CD4-positive, alpha-beta T cell (primary cell): ENCODE data around the gene PGR. TPM values are rescaled to one million over a fixed set of nuclear protein-coding genes. Genes with fewer than 3 reads are reported as not detected.

Experiments
- ATAC-seq: fragments of 200-7000 bp; cut with Tn5 transposase; one replicate; pipeline ENCODE4 v1.10.0; 2022; ENCODE audit warnings: mild to moderate bottlenecking; ENCODE audit not compliant: poor library complexity
- CTCF ChIA-PET: fragments of 350-600 bp; sonication (Branson Sonifier 250); formaldehyde crosslinking; loops from one replicate; lab custom pipeline; 2021; ENCODE audit warnings: antibody characterized with exemption, inconsistent platforms; lab: Charles Lee
- POLR2A ChIA-PET: fragments of 350-600 bp; sonication (Branson Sonifier 250); formaldehyde crosslinking; loops from one replicate; lab custom pipeline; 2021; ENCODE audit warnings: antibody characterized with exemption, inconsistent platforms; lab: Charles Lee
- DNase-seq, 14 experiments: peaks; one replicate each; pipeline ENCODE4 v3.0.0-alpha.2; 2013 to 2020; ENCODE audit warnings: mixed read lengths in 2 of 14
- H3K27ac ChIP-seq, 2 donors: one replicate each; pipeline versions ENCODE4 v1.5.1 to v1.7.0; 2013; ENCODE audit warnings: low read length in 2 of 2, low read depth in 1 of 2, mild to moderate bottlenecking in 1 of 2
- H3K27me3 ChIP-seq, 2 experiments: 1 replicate in 1 of 2; 2 replicates in 1 of 2; pipeline versions ENCODE4 v1.6.1 to v1.7.0; 2013; ENCODE audit warnings: low read length in 2 of 2, control low read depth in 1 of 2, mild to moderate bottlenecking in 1 of 2, moderate library complexity in 1 of 2; ENCODE audit not compliant: insufficient read depth in 2 of 2, control insufficient read depth in 1 of 2
- H3K36me3 ChIP-seq: one replicate; pipeline ENCODE4 v1.6.1; 2013; ENCODE audit warnings: low read length, control low read depth; ENCODE audit not compliant: insufficient read depth
- H3K4me1 ChIP-seq: one replicate; pipeline ENCODE4 v1.6.1; 2013; ENCODE audit warnings: low read length, control low read depth; ENCODE audit not compliant: insufficient read depth
- H3K4me3 ChIP-seq: one replicate; pipeline ENCODE4 v1.5.1; 2013; ENCODE audit warnings: mild to moderate bottlenecking, low read length, moderate library complexity
- H3K9me3 ChIP-seq, 2 experiments: 1 replicate in 1 of 2; 2 replicates in 1 of 2; pipeline versions ENCODE4 v1.6.1 to v1.7.0; 2013; ENCODE audit warnings: low read length in 2 of 2, mild to moderate bottlenecking in 2 of 2, control low read depth in 1 of 2, moderate library complexity in 1 of 2; ENCODE audit not compliant: control insufficient read depth in 1 of 2, insufficient read depth in 1 of 2
- H3K27ac Mint-ChIP-seq: one replicate; pipeline ENCODE4 v1.8.0; 2020; ENCODE audit warnings: mixed read lengths
- H3K27me3 Mint-ChIP-seq: one replicate; pipeline ENCODE4 v1.8.0; 2021; ENCODE audit warnings: mixed read lengths
- H3K36me3 Mint-ChIP-seq: one replicate; pipeline ENCODE4 v1.8.0; 2021; ENCODE audit warnings: low read depth, mixed read lengths
- H3K4me1 Mint-ChIP-seq: one replicate; pipeline ENCODE4 v1.8.0; 2021; ENCODE audit warnings: low read depth, mixed read lengths
- H3K4me3 Mint-ChIP-seq: one replicate; pipeline ENCODE4 v1.8.0; 2020; ENCODE audit warnings: mild to moderate bottlenecking, mixed read lengths
- H3K9me3 Mint-ChIP-seq: one replicate; pipeline ENCODE4 v1.8.0; 2020; ENCODE audit warnings: mixed read lengths
- intact Hi-C, 2 experiments: fragments of 100-400 bp; cut with DNase I in 1 of 2; cut with micrococcal nuclease in 1 of 2; formaldehyde crosslinking; loops; one replicate each; pipeline versions ENCODE4 v1.15.1 to v1.9.0; 2023 to 2025; cut with DNase I, micrococcal nuclease
- total RNA-seq, 174 experiments: library from RNA in 2 of 174; stranded (reverse) in 2 of 174; gene quantifications; one replicate each; pipeline ENCODE4 v1.2.3 and lab custom pipeline; 2021 to 2026
- TF ChIP-seq, protein P1 (sequence below): fragments of 200-600 bp; IDR thresholded peaks from one replicate; pipeline ENCODE4 v1.8.0; 2022; ENCODE audit warnings: antibody characterized with exemption, mild to moderate bottlenecking

Gene PGR
- total RNA-seq, 2 experiments from 2014 or later, result not detected

DNA sequence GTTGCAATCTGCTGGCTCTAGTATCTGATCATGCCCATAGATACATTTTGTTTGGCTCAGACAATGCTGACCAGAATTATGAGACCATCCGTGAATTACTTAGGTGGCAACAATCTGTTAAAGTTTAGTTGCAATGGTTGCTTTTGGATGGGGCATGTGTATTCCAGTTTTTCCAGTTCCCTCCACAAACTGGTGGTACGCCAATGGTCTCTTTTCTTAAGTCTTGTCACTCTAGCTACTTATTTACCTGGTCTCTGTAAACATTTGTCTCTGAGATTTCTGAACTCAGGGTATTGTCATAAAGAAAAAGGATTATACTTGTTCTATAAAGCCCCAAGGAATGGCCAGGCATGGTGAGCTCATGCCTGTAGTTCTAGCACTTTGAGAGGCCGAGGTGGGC, 65.9 kb downstream of the PGR start:
- POLR2A ChIA-PET, result no interaction called here
- Histone ChIP-seq H3K27me3 (no peaks in the 10 kb centered on the region), H3K4me3 (no peak overlapping the region), H3K4me1 (no peaks in the 10 kb centered on the region), H3K27ac (no peak overlapping the region), H3K9me3 (no peaks in the 10 kb centered on the region), H3K36me3 (no peaks in the 10 kb centered on the region)
- intact Hi-C loops, result no loop called here
- TF ChIP-seq, protein P1, sequence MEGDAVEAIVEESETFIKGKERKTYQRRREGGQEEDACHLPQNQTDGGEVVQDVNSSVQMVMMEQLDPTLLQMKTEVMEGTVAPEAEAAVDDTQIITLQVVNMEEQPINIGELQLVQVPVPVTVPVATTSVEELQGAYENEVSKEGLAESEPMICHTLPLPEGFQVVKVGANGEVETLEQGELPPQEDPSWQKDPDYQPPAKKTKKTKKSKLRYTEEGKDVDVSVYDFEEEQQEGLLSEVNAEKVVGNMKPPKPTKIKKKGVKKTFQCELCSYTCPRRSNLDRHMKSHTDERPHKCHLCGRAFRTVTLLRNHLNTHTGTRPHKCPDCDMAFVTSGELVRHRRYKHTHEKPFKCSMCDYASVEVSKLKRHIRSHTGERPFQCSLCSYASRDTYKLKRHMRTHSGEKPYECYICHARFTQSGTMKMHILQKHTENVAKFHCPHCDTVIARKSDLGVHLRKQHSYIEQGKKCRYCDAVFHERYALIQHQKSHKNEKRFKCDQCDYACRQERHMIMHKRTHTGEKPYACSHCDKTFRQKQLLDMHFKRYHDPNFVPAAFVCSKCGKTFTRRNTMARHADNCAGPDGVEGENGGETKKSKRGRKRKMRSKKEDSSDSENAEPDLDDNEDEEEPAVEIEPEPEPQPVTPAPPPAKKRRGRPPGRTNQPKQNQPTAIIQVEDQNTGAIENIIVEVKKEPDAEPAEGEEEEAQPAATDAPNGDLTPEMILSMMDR, result no peak
- CTCF ChIA-PET, result no interaction called here
- DNase-seq (no peak), ATAC-seq (no peak)
- no peak overlapping the region for H3K4me3 Mint-ChIP-seq
- no peaks in the 10 kb centered on the region for H3K4me1 Mint-ChIP-seq
- H3K9me3 Mint-ChIP-seq, result peaks cover 2% of the 10 kb centered on the region
- H3K27me3 Mint-ChIP-seq, result no peaks in the 10 kb centered on the region
- H3K27ac Mint-ChIP-seq, result no peak overlapping the region
- no peaks in the 10 kb centered on the region for H3K36me3 Mint-ChIP-seq

DNA sequence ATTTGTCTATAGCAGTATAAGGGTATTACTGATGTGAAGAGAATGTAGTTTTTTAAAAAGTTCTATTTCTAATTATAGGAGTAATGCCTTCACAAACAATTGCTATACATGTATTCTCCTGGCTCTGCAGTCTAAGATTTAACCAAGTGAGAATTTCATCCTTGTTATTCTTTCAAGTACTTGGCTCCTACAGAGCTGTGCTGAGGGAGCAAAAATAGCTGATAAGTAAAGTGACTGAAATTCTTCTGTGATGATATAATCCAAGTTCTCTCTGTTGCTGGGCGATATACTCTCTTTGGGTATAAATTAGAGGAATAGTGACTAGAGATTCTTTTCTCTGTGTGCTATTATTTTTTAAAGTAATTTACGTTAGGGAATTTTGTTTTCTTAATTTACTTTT, 68.0 kb downstream of the PGR start:
- H3K27me3 Mint-ChIP-seq, result no peaks in the 10 kb centered on the region
- H3K4me1 ChIP-seq, result no peaks in the 10 kb centered on the region
- H3K36me3 ChIP-seq, result no peaks in the 10 kb centered on the region
- no peaks in the 10 kb centered on the region for H3K4me1 Mint-ChIP-seq
- no peaks in the 10 kb centered on the region for H3K9me3 ChIP-seq
- H3K36me3 Mint-ChIP-seq, result no peaks in the 10 kb centered on the region
- DNase-seq (no peak), ATAC-seq (no peak)
- no peak overlapping the region for H3K4me3 ChIP-seq
- H3K27ac ChIP-seq, result no peak overlapping the region
- intact Hi-C loops, result no loop called here
- TF ChIP-seq, protein P1, result no peak
- H3K4me3 Mint-ChIP-seq, result no peak overlapping the region
- peaks cover 4% of the 10 kb centered on the region for H3K9me3 Mint-ChIP-seq
- no peak overlapping the region for H3K27ac Mint-ChIP-seq
- ChIA-PET CTCF (interaction anchor here (0.5 kb wide), 1 partner anchor 15 kb away, joined by 3 read pairs; no protein-coding TSS in a partner anchor), POLR2A (no interaction called here)
- no peaks in the 10 kb centered on the region for H3K27me3 ChIP-seq

DNA sequence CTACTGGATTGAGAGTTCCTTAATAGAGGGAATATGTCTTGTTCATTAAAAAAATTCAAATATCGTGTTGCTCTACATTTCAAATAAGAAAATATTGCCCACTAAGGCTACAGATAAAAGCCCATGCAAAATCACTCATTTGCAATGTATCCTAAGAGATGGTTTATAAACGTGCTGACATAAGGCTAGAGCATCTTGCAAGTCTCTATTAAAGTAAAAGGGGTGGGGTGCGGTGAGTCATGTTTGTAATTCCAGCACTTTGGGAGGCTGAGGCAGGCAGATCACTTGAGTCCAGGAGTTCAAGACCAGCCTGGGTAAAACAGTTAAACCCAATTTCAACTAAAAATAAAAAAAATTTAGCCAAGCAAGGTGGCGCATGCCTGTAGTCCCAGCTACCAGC, 70.3 kb downstream of the PGR start:
- H3K9me3 ChIP-seq, result peaks cover 0 to 4% of the 10 kb centered on the region in 2 experiments
- Mint-ChIP-seq H3K36me3 (no peaks in the 10 kb centered on the region), H3K27ac (no peak overlapping the region), H3K9me3 (peaks cover 2% of the 10 kb centered on the region), H3K4me3 (no peak overlapping the region), H3K4me1 (no peaks in the 10 kb centered on the region), H3K27me3 (no peaks in the 10 kb centered on the region)
- CTCF ChIA-PET, result no interaction called here
- DNase-seq, result no peak
- no peaks in the 10 kb centered on the region for H3K36me3 ChIP-seq
- TF ChIP-seq, protein P1, result no peak
- ATAC-seq, result no peak
- no peaks in the 10 kb centered on the region for H3K27me3 ChIP-seq
- POLR2A ChIA-PET, result no interaction called here
- intact Hi-C loops, result no loop called here
- H3K27ac ChIP-seq, result no peak overlapping the region
- H3K4me1 ChIP-seq, result no peaks in the 10 kb centered on the region
- H3K4me3 ChIP-seq, result no peak overlapping the region
